Stomach (tissue), 4 donors: ENCODE results near the gene GPATCH3.

Experiments used
- CTCF ChIP-seq, 7 experiments: fragments of 450-650 bp in 4 of 7; fragments of 200-600 bp in 3 of 7; sonication (generic) in 3 of 7; IDR thresholded peaks; one replicate each; pipeline ENCODE4 v1.5.1; 2016 to 2019; ENCODE audit warnings: antibody characterized with exemption in 7 of 7, control low read depth in 2 of 7, mild to moderate bottlenecking in 1 of 7
- POLR2A ChIP-seq, 4 donors: fragments of 450-650 bp; IDR thresholded peaks; one replicate each; pipeline ENCODE4 v1.6.1; 2016; ENCODE audit warnings: antibody characterized with exemption in 4 of 4, control low read depth in 2 of 4, mild to moderate bottlenecking in 1 of 4, moderate library complexity in 1 of 4
- POLR2AphosphoS5 ChIP-seq, 3 donors: sonication (generic); formaldehyde crosslinking; IDR thresholded peaks; one replicate each; pipeline ENCODE4 v1.6.1; 2016; ENCODE audit warnings: antibody characterized with exemption in 3 of 3

- TF ChIP-seq CTCF (IDR thresholded peaks at IDR 0.05) (no peak), POLR2AphosphoS5 (IDR thresholded peaks at IDR 0.05) (no peak), POLR2A (IDR thresholded peaks at IDR 0.05) (no peak)
These were observed 20.9 kb upstream of the GPATCH3 start for GRCh38 chr1:26921126-26921539.
